Islet of Langerhans (tissue), 1 donor: ENCODE measurements around the gene RHOJ.

Source experiments
- FAIRE-seq: peaks from one replicate; lab custom pipeline; 2011; peaks lifted over from hg19 to GRCh38; lab: Jason Lieb, UNC

Gene RHOJ

GRCh38 chr14:63205866-63206265, 1.6 kb downstream of the RHOJ start:
- no peak for FAIRE-seq

GRCh38 chr14:63209160-63209559, 4.9 kb downstream of the RHOJ start:
- no peak for FAIRE-seq

- no peak for FAIRE-seq
Measured at GRCh38 chr14:63210812-63211211, 6.6 kb downstream of the RHOJ start.

GRCh38 chr14:63212209-63212608, 8.0 kb downstream of the RHOJ start:
- FAIRE-seq, result no peak

DNA sequence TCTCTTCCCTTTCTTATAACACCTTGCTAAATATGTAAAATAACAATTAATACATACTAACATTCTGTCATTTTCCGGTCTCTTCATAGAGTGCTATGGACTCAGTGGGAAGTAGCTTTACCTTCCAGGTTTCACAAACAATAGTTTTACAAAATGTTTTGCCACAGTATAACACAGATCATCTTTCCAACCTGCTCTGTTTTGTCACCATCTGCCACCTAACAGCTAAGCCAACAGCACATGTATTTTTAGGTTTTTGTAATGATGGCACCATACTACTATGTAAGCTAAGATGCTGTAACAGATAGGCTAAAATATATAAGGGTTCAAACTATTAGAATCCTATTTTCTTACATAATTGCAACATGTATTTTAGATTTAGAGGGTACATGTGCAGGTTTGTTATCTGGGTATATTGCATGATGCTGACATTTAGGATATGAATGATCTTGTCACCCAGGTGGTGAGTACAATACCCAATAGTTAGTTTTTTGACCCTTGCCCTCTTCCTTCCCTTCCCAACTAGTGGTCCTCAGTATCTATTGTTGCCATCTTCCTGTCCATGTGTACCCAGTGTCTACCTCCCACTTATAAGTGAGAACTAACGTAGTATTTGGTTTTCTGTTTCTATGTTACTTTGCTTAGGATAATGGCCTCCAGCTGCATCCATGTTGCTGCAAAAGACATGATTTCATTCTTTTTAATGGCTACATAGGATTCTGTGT, 8.7 kb downstream of the RHOJ start:
- FAIRE-seq, result no peak

DNA sequence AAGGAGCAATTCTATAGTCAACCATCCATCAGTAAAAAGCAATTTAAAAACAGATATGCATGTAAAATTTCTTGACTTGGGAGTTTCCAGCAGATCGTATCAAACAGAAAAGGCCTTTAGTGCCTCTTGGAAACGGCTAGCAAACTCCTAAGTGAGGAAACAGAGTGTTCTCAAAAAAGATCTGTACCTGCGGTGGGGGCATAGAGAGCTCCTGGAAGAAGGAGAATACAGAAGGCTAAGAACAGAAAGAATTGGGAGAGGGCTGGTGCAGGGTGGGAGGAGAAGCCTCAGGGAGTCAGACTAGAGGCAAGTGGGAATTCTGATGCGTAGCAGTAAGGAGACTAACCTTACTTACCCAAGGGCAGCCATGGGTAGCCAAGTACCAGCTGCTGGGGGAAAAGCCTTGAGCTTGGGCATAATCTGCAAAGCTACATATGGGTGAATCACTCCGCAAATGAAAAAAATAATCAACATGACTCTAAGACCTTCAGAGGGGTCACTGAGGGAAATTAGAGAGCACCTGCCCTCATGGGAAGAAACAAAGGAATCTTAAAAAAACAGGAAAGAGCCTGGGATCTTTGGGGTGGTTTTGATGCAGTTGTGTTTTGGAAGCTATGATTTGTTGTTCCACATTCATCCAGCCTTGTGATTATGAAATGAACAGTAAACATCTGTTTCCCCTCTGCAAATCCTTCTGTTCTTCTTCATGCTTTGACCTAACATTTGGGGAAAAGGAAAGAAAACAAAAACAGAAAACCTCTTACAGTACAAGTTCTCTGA, 10.4 kb downstream of the RHOJ start:
- FAIRE-seq, result no peak

- no peak for FAIRE-seq
Measured at GRCh38 chr14:63220526-63220925, 16.3 kb downstream of the RHOJ start.

DNA sequence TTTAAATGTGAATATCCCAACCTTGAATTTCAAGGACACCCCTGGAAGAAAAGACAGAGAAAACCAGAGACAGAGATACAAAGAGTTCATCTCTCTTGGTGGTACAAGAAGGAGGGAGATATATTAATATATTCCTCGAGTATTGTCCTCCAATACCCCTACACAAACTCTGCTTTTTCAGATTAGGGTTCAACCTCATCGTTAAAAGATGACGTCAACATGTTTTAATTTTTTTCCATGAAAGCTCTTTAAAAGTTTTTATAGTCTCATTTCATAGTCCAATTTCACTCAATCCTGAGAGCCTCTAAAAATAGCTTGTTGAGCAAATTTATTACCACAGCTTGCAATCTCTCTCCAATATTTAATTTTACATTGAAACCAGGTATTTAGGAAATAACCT, 19.4 kb downstream of the RHOJ start:
- no peak for FAIRE-seq

DNA sequence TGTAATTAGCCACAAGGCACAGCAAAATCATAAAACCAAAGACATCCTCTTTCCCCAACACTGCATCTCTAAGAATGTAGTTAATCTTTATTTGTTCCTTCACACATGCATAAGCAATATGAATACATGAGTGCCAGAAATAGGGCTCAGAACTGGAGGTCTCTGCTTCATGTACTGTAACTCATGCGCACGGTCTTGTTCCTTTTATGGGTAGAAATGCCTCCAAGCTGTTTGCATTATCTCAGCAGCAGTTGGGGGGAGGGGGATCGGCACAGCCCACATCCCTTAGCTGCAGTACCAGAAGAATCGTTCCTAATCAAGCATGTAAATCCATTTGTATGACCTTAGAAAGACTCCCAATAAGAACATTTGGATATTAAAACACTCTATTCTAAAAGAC, 20.0 kb downstream of the RHOJ start:
- no peak for FAIRE-seq

- FAIRE-seq, result no peak
Measured at GRCh38 chr14:63228217-63228616, 24.0 kb downstream of the RHOJ start.

- no peak for FAIRE-seq
Measured at GRCh38 chr14:63229330-63230059, 25.3 kb downstream of the RHOJ start.

DNA sequence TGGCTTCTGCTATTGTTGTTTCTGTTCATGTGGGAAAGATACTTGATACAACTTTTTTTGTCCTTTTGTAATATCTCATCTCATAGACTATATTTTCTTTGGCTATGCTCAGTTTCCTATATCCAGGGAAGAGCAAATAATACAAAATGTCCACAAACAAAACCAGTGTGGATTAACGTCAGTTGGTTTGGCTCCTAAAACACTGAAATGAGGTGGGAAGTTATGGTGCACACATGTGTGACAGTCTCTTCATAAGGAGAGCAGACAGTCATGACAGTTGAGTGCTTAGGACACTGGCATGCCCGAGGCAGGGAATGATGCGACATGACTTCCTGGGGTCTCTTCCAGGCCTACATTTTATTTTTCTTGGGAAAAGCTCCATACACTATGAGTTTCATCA, 27.5 kb downstream of the RHOJ start:
- FAIRE-seq, result no peak

DNA sequence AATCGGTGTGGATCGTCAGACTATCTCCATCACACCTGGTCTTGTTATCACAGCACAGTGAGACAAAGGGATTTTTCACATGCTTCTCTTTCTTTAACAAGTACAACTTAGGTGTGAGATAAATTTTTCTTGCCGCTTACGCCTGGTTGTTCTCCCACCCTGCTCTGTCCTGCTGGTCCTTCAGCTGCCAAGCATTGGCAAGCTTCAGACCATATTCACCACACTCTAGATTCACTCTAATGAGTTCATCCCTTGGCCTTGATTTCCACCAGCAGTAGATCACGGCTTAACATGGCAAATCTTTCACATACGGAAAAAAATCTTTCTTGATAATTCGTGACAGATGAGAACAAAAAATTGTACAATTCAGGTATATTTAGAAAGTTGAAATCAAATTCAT, 33.5 kb downstream of the RHOJ start:
- no peak for FAIRE-seq

DNA sequence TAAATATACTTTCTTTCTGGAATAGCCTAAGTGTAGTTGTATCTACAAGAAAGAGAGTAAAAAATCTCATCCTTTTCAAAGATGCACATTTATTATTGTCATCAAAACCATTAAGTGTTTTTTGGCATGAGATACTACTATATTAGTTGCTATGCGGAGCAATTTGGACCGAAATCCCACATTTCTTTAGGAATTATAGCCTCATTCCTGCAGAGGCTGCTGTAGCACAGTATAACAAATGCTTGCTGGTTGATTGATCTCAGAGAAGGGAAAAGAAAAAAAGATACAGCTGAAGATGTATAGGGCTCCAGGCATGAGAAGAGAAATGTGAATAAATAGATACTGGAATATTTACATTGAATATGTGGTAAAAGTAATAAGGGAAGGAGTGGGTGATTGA, 36.0 kb downstream of the RHOJ start:
- FAIRE-seq, result no peak

- FAIRE-seq, result no peak
Measured at GRCh38 chr14:63241096-63241495, 36.9 kb downstream of the RHOJ start.

GRCh38 chr14:63243646-63244045, 39.4 kb downstream of the RHOJ start:
- FAIRE-seq, result no peak

DNA sequence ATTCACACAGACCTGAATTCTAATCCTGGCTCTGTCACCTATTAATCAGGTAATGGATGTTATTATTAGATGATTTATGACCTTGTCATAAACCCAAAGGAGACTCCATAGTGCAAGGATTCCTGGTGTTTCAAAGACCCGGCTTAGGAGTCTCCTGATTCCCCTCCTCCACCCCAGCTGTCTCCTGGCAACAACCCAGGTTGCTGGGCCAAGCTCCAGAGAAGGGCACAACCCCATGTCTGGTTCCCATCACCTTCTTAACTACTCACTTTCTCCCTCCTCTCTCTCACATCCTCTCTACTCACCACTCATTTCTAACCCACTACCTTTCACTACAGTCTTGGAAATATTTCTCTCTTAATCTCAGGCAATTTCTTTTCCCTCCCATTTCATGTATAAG, 41.6 kb downstream of the RHOJ start:
- FAIRE-seq, result no peak

DNA sequence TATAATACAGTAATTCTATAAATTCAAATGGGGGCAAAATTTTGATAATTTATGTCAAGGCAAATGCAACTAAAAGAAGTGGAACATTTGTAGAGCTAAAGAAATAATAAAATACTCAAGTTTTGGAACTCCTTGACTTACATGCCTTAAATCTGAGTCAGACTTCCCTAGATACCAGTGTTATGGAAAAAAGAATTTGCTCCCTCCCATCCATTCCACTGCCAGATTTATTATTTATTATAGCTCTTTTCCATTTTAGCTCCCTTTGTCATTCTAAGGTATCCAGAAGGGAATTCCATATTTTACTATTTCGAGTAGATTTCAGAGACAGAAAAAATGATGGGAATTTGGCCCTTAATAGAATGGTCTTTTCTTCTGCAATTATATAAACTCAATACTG, 44.0 kb downstream of the RHOJ start:
- FAIRE-seq, result no peak

DNA sequence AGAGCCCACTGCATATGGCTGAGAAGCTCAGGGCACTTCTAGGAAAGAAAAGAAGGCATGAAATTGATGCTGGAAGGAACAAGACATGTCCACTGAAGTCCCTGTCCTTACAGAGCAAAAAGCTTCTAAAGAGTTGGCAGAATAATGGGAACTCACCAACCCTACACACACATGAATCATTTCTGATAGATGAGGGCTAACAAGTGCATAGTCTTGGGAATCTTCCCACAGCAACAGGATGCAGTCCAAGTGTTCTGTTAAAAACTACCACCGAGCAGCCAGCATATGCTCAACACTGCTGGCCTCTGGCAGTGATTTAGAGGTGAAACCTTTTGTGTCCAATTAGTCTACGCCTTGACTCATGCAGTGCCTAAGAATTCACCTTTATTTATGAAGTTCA, 44.8 kb downstream of the RHOJ start:
- no peak for FAIRE-seq

DNA sequence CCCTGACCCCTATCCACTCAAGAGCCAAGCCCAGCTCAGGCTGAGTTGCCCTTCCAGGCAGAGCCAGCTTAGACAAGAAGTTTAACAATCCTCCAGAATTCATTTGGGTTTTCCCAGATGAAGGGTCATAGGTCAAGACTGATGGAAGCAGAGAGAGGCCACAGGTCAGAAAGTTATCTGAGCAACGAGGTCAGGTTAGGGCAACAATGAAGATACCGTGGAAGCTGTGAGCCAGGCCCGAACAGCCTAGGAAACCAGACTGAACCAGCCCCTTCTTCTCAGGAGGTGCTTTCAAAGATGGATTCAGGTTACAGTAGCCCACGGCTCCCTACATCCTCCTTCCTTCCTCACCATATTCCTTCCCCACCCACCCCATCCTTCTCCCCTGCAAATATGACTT, 53.1 kb downstream of the RHOJ start:
- FAIRE-seq, result no peak

- no peak for FAIRE-seq
Measured at GRCh38 chr14:63262446-63262845, 58.2 kb downstream of the RHOJ start.

DNA sequence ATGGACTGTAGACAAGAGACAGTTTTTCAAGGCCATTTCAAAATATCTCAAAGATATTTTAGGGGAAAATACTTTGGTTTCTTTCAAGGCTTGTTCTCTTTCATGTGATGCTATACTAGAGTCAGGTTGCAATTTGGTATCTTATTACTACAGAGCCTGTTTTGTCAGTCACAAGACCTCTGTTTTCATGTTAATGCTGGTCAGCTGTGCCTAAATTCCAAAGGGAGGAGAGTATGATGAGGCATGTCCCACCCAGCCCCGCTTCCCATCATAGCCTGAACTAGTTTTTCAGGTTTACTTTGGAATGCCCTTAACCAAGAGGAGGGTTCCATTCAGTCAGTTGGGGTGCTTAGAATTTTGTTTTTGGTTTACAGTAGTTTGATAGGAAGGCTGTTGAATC, 61.9 kb downstream of the RHOJ start:
- FAIRE-seq, result no peak

- no peak for FAIRE-seq
Measured at GRCh38 chr14:63267171-63267570, 62.9 kb downstream of the RHOJ start.
